CD14-positive monocyte (primary cell): Measurements from ENCODE around the gene RMDN3. TPM values are rescaled to one million over a fixed set of nuclear protein-coding genes. Genes with fewer than 3 reads are reported as not detected.
A peak's percentile ranks its signal among the peaks of the same experiment; 100 is the strongest.

ENCODE experiments used
- DNase-seq, 3 donors: peaks; one replicate each; pipeline ENCODE4 v3.0.0-alpha.2; 2011 to 2022
- H2AFZ ChIP-seq: 2 replicates; pipeline ENCODE4 v1.6.0; 2012; ENCODE audit warnings: mild to moderate bottlenecking, low read depth, low read length, inconsistent platforms; ENCODE audit not compliant: insufficient read depth, poor library complexity, severe bottlenecking
- H3K27ac ChIP-seq, 2 donors: 1 replicate in 1 of 2; 2 replicates in 1 of 2; pipeline ENCODE4 v1.5.1; 2012 to 2013; ENCODE audit warnings: low read length in 2 of 2, control low read depth in 1 of 2, inconsistent platforms in 1 of 2, low read depth in 1 of 2, mild to moderate bottlenecking in 1 of 2
- H3K27me3 ChIP-seq, 2 donors: one replicate each; pipeline versions ENCODE4 v1.6.0 to v1.6.1; 2011 to 2013; ENCODE audit warnings: low read length in 2 of 2; ENCODE audit not compliant: control insufficient read depth in 2 of 2, insufficient read depth in 2 of 2
- H3K36me3 ChIP-seq, 2 donors: replicated peaks in 1 of 2; 1 replicate in 1 of 2; 2 replicates in 1 of 2; pipeline versions ENCODE4 v1.5.1 to v1.6.1; 2012 to 2013; ENCODE audit warnings: low read length in 2 of 2, control low read depth in 1 of 2, inconsistent platforms in 1 of 2, mild to moderate bottlenecking in 1 of 2; ENCODE audit not compliant: insufficient read depth in 2 of 2, control insufficient read depth in 1 of 2
- H3K4me1 ChIP-seq, 2 donors: 1 replicate in 1 of 2; 2 replicates in 1 of 2; pipeline versions ENCODE4 v1.5.1 to v1.6.1; 2012 to 2013; ENCODE audit warnings: low read length in 2 of 2, control low read depth in 1 of 2, inconsistent platforms in 1 of 2, mild to moderate bottlenecking in 1 of 2, moderate library complexity in 1 of 2; ENCODE audit not compliant: insufficient read depth in 2 of 2, control insufficient read depth in 1 of 2
- H3K4me2 ChIP-seq: replicated peaks from 2 replicates; pipeline ENCODE3; 2012; ENCODE audit warnings: low read length, moderate library complexity, mild to moderate bottlenecking; ENCODE audit not compliant: poor library complexity, severe bottlenecking; ENCODE audit errors: extremely low read depth
- H3K4me3 ChIP-seq, 3 experiments: fragments of 200-600 bp in 1 of 3; sonication (generic) in 1 of 3; replicated peaks in 1 of 3; 1 replicate in 2 of 3; 2 replicates in 1 of 3; pipeline ENCODE4 v1.5.1; 2011 to 2013; ENCODE audit warnings: low read length in 3 of 3, mild to moderate bottlenecking in 3 of 3, control low read depth in 2 of 3, low read depth in 2 of 3, inconsistent platforms in 1 of 3, moderate library complexity in 1 of 3
- H3K79me2 ChIP-seq: 2 replicates; pipeline ENCODE4 v1.6.0; 2012; ENCODE audit warnings: mild to moderate bottlenecking, control low read depth, inconsistent platforms, low read length, moderate library complexity; ENCODE audit not compliant: insufficient read depth
- H3K9ac ChIP-seq: 2 replicates; pipeline ENCODE4 v1.6.0; 2017; ENCODE audit warnings: low read length, mild to moderate bottlenecking; ENCODE audit not compliant: insufficient read depth, poor library complexity, severe bottlenecking
- H3K9me3 ChIP-seq, 2 donors: replicated peaks in 1 of 2; 1 replicate in 1 of 2; 2 replicates in 1 of 2; pipeline versions ENCODE4 v1.5.1 to v1.6.1; 2012 to 2013; ENCODE audit warnings: low read length in 2 of 2, control low read depth in 1 of 2; ENCODE audit not compliant: control insufficient read depth in 1 of 2, insufficient read depth in 1 of 2
- H4K20me1 ChIP-seq: 2 replicates; pipeline ENCODE4 v1.6.0; 2012; ENCODE audit warnings: mild to moderate bottlenecking, low read length, control low read depth, moderate library complexity; ENCODE audit not compliant: insufficient read depth
- H3K27ac Mint-ChIP-seq, 7 donors: one replicate each; pipeline ENCODE4 v1.8.0; 2020; ENCODE audit warnings: mild to moderate bottlenecking in 7 of 7, mixed read lengths in 7 of 7, moderate library complexity in 6 of 7, inconsistent platforms in 2 of 7
- H3K27me3 Mint-ChIP-seq, 3 donors: one replicate each; pipeline ENCODE4 v1.8.0; 2021 to 2022; ENCODE audit warnings: low read depth in 3 of 3, mild to moderate bottlenecking in 3 of 3, mixed read lengths in 3 of 3, moderate library complexity in 3 of 3, inconsistent platforms in 1 of 3
- H3K36me3 Mint-ChIP-seq, 2 donors: one replicate each; pipeline ENCODE4 v1.8.0; 2020; ENCODE audit warnings: mixed read lengths in 2 of 2, inconsistent platforms in 1 of 2, mild to moderate bottlenecking in 1 of 2
- H3K4me1 Mint-ChIP-seq: one replicate; pipeline ENCODE4 v1.8.0; 2020; ENCODE audit warnings: mild to moderate bottlenecking, mixed read lengths
- H3K4me3 Mint-ChIP-seq, 2 donors: one replicate each; pipeline ENCODE4 v1.8.0; 2020; ENCODE audit warnings: mild to moderate bottlenecking in 2 of 2, mixed read lengths in 2 of 2, moderate library complexity in 1 of 2
- H3K9me3 Mint-ChIP-seq, 7 donors: one replicate each; pipeline ENCODE4 v1.8.0; 2020 to 2022; ENCODE audit warnings: mixed read lengths in 7 of 7, mild to moderate bottlenecking in 6 of 7, moderate library complexity in 6 of 7, inconsistent platforms in 2 of 7
- WGBS: methylation state at CpG from one replicate; pipeline ENCODE4 v1.1.5; 2013; ENCODE audit warnings: missing lambda C conversion rate; ENCODE audit not compliant: insufficient coverage; 5-methylcytosine and 5-hydroxymethylcytosine counted together
- intact Hi-C, 2 donors: fragments of 100-400 bp; cut with micrococcal nuclease; formaldehyde crosslinking; loops; one replicate each; pipeline versions ENCODE4 v1.15.0 to v1.15.1; 2023
- polyA plus RNA-seq, 3 donors: library from polyadenylated mRNA; depleted of rRNA in 1 of 3; unstranded in 2 of 3; stranded (reverse) in 1 of 3; fragments of 300-500 nt in 2 of 3; fragments of >200 nt in 1 of 3; fragmentation: Illumina TruSeq in 2 of 3; gene quantifications; 1 replicate in 2 of 3; 2 replicates in 1 of 3; pipeline ENCODE4 v1.2.3, GENCODE V29; 2012 to 2021
- TF ChIP-seq, protein P1 (sequence below): fragments of 200-600 bp; IDR thresholded peaks from one replicate; pipeline ENCODE4 v1.8.0; 2022; ENCODE audit warnings: antibody characterized with exemption, mild to moderate bottlenecking

RMDN3 gene
- polyA plus RNA-seq, 3 donors: 9.8 to 13.5 (median 13.2) TPM

DNA sequence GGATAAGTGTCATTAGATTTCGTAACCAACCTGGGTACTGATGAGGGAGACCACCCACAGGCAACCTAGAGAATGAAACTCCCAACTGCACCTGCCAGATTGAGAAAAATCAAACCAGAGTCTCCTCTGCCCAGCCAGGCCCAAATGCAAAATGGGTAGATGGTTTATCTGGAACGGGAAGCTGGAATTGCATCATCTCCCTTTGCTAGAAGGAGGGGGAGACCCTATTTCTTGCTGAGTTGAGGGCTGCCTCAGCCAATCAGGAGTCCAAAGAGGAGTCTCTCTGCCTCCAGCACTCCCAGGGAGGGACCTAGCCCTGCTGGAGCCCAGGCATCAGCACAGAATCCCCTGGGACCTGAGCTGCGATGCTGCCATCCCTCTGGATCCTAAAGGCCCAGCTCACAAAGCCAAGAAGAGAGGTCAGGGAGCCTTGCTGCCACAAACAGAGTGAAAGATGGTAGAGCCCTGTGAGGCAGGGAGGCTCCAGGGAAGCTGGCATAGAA, 8.1 kb downstream of the RMDN3 start:
- Histone ChIP-seq H2AFZ (peak overlapping the region; percentile 3), H4K20me1 (no peaks in the 10 kb centered on the region)
- H3K27ac Mint-ChIP-seq: peak overlapping the region in 5 of 7 donors; percentile 15 to 76 (median 66)

DNA sequence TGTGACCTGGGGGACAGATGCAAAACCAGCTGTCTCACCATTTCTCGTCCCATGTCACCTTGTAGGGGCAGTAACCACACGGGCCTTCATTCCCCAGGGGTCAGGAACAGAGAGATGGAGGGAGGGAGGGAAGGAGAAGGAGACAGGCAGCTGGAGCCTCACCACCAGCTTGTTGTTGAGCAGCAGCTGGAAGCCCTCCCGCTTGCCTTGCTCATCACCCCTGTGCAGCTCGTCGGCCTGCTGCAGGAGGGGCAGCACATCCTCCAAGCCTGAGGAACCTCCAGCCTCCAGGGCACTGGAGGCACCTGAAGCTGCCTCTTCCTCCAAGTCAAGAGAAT, 10.3 kb downstream of the RMDN3 start:
- H3K27ac Mint-ChIP-seq: peak overlapping the region in 1 of 7 donors; percentile 18
- intact Hi-C loops: loop anchor here (5.0 kb wide), 1 partner anchor 38 kb away; no protein-coding TSS in a partner anchor
- Histone ChIP-seq H3K4me3 (no peak overlapping the region), H3K9me3 (no peaks in the 10 kb centered on the region), H3K4me2 (no peak overlapping the region), H3K27ac (no peak overlapping the region), H3K9ac (no peak overlapping the region), H3K4me1 (peaks cover 16 to 18% of the 10 kb centered on the region in 2 donors), H3K27me3 (no peaks in the 10 kb centered on the region), H3K79me2 (no peaks in the 10 kb centered on the region), H2AFZ (no peak overlapping the region), H3K36me3 (peaks cover 26 to 77% of the 10 kb centered on the region in 2 donors), H4K20me1 (no peaks in the 10 kb centered on the region)
- H3K4me1 Mint-ChIP-seq: peaks cover 27% of the 10 kb centered on the region
- no peak overlapping the region for H3K4me3 Mint-ChIP-seq
- TF ChIP-seq, protein P1, sequence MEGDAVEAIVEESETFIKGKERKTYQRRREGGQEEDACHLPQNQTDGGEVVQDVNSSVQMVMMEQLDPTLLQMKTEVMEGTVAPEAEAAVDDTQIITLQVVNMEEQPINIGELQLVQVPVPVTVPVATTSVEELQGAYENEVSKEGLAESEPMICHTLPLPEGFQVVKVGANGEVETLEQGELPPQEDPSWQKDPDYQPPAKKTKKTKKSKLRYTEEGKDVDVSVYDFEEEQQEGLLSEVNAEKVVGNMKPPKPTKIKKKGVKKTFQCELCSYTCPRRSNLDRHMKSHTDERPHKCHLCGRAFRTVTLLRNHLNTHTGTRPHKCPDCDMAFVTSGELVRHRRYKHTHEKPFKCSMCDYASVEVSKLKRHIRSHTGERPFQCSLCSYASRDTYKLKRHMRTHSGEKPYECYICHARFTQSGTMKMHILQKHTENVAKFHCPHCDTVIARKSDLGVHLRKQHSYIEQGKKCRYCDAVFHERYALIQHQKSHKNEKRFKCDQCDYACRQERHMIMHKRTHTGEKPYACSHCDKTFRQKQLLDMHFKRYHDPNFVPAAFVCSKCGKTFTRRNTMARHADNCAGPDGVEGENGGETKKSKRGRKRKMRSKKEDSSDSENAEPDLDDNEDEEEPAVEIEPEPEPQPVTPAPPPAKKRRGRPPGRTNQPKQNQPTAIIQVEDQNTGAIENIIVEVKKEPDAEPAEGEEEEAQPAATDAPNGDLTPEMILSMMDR: no peak
- no peak for DNase-seq
- no peaks in the 10 kb centered on the region for H3K9me3 Mint-ChIP-seq
- peaks cover 53 to 72% of the 10 kb centered on the region in 2 donors for H3K36me3 Mint-ChIP-seq
- H3K27me3 Mint-ChIP-seq: no peaks in the 10 kb centered on the region
- WGBS: 98% methylated on average over 5 of the region's 5 CpGs

More for the DNA sequence above, 8.1 kb downstream of the RMDN3 start:
- Histone ChIP-seq H3K79me2 (peaks cover 5% of the 10 kb centered on the region), H3K4me3 (no peak overlapping the region), H3K27me3 (no peaks in the 10 kb centered on the region), H3K9ac (no peak overlapping the region), H3K9me3 (no peaks in the 10 kb centered on the region), H3K27ac (peak overlapping the region in 1 of 2 donors; percentile 39), H3K4me1 (peaks cover 16 to 18% of the 10 kb centered on the region in 2 donors), H3K4me2 (no peak overlapping the region), H3K36me3 (peaks cover 39 to 75% of the 10 kb centered on the region in 2 donors)
- peaks cover 61 to 78% of the 10 kb centered on the region in 2 donors for H3K36me3 Mint-ChIP-seq
- intact Hi-C loops: loop anchor here (5.0 kb wide), 1 partner anchor 35 kb away; no protein-coding TSS in a partner anchor
- no peak overlapping the region for H3K4me3 Mint-ChIP-seq
- H3K4me1 Mint-ChIP-seq: peaks cover 27% of the 10 kb centered on the region
- H3K27me3 Mint-ChIP-seq: peaks cover 0 to 1% (median 0%) of the 10 kb centered on the region in 3 donors
- no peaks in the 10 kb centered on the region for H3K9me3 Mint-ChIP-seq
- peak in 2 of 3 donors; percentile 18 to 36 for DNase-seq
- 0% methylated on average over 1 of the region's 3 CpGs for WGBS
- TF ChIP-seq, protein P1: no peak
